GM19351 (cell line): ENCODE data around the gene ADARB1.

ENCODE experiments used
- ATAC-seq: cut with Tn5 transposase; IDR thresholded peaks from one replicate; pipeline ENCODE4 v1.9.1; 2021; ENCODE audit warnings: mild to moderate bottlenecking, moderate library complexity; ENCODE audit not compliant: unreplicated experiment

Gene ADARB1

DNA sequence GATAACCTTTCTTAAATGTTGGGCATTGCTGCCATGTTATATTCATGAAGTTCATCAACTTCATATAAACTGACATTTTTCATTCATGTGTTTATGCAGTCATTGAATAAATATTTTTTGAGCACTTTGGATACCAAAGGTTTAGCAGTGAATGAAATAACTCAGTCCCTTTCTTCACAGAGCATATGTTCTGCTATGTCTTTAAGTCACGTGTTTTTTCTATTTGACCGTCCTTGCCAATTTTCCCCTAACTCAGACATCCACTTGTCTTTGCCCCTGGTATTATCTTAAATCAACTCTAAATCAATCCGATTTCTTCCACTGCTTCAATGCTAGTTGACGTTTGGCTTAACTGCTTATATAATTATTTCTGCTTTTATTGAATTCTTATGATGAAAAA is 16.6 kb downstream of the ADARB1 start:
- no peak for ATAC-seq

DNA sequence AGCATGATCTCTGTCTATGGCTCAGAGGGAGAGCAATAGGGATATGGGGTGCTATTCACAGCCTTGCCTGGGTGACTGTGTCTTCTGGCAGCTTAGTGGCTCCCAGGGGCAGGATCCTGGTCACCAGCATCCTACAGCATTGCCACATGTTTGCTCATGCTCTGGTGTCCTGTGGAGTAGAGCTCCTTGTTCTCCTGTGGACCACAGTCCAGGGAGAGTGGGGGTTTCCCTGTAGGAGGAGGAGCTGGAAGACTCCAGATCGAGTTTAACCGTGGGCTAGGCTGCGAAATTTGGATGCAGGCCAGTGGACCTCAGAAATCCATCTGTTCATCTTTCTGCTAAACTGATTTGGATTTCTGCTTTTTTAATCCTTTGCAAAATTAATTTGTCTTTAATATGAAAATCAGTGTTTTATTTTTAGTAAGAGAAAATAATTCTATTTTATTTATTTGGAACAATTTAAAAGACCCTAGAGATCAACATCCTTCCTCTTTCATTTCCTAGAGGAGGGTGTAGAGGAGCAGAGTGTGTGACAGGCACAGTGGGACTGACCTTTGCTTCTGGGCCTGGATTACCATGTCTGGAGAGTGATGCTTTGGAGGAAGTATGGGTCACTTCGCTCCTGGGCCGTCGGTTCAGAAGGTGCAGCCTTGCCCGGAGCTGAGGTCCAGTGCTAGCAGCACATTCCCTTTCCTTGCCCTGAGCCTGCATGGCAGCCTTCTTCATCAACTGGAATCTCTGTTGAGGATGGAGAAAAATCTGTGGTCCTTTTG is 17.4 kb downstream of the ADARB1 start:
- ATAC-seq, result no peak

DNA sequence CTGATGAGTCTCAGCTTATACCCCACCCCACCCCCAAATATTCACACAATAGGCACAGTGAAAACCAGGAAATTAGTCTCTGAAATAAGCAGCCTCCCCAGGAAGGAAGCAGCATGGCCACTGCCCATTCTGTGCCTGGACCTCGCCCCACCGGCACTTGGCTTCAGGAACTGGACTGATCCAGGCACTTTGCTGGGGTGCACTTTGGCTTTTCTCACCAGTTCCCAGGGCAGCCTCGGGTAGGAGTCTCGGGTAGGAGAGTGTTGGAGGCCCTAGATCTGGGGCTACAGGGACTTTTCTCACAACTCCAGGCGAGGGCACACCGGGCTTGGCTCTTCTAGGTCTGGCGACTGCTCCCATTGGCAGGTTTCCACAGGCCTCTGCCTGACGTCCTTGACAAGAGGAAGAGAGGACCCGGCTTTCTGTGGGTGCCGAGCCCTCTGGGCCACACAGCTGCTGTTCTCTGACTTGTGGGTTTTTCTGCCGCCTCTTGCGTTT is 18.7 kb downstream of the ADARB1 start:
- no peak for ATAC-seq

DNA sequence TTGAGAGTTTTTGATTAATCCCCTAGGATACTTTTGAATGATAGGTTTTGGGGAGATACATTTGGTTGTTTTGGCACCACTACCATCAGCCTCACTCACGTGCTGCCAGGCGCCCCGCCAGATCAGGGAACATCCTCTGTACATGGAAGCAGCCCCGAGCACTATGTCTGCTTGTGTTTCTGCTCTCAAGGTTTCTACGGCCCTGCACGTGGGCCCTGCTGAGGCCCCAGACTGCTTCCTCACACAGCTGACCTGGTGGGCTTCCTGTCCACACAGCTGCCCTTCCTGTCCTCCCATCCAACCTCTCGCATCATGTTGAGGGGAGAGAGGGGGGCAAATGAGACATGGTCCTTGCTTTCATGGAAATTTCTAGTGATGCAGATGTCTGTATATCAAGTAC is 20.0 kb downstream of the ADARB1 start:
- no peak for ATAC-seq

DNA sequence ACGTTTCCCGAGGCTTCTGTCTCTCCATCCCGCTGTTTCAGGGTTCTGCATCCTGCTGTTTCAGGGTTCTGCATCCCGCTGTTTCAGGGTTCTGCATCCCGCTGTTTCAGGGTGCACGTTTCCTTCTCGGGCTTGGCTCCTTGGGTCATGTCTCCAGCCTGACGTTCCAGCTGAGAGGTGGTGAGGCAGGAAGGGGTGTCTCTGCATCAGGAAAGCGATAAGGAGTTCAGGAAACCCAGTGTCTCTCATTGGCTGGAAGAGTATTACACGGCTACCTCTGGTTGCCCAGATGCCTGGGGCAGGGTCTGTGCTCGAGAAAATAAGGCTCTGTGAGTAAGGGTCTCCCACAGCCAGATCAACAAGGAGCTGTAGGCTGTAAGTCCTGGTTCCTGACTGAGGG is 21.1 kb downstream of the ADARB1 start:
- no peak for ATAC-seq

DNA sequence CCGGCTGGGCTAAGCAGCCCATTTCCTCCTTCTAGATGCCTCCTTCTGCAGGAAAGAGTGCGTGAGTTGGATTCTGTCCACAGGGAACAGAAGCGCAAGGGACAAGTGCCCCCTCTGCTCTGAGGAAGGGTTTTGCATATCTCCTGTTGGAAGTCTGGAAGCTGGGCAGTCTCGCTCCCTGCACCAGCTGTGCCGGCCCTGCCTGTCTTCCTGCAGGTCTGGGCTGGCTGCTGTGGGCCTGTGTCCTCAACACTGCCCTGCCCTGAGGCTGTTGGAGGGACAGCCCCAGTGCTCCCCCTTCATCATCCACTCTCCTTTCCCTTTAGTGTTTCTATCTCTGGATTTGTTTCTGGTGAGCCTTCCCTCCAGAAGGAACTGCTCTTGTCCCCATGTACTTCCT is 21.8 kb downstream of the ADARB1 start:
- no peak for ATAC-seq

DNA sequence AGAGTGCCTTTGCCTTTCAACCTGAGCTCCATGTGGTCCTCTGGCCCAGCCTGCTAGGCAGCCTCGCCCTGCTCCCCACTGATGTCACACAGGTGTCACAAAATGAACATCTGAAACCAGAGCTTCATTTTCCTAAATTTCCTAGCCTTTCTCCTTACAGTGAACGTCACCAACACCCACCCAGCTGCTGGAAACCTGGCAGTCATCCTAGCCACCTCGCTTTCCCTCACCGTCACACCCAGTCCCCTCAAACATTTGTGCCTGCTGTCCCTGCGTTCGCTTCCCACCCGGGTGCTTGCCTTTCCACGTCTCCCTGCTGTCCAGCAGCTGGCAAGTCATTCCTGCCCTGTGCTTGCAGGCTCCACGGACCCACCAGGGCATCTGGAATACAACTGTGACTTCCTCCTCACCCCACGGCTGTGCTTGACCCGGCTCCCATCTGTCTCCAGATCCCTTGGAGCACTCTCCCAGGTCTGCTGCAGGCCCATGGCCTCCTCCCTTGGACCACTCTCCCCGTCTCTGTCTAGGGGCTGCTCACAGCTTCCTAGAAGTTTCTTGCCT is 23.5 kb downstream of the ADARB1 start:
- ATAC-seq, result no peak

DNA sequence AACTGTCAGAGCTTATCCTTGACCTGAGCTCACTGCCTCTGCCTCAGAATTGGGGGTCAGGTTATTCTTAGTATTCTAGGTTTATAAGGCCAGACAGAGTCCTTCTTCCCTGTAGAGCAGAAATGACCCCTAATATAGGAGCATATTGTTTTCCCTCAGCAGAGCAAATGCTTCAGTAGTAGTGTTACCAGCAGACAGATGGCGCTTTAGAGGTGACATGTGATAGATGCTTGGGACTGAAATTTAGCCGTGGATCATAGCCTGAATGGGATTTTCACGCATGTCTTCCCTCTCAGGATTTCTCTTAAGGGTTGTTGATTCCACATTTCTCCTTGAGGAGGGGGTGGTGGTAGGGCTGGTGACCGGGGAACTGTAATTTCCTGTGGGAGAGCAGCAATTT is 24.5 kb downstream of the ADARB1 start:
- ATAC-seq, result no peak

DNA sequence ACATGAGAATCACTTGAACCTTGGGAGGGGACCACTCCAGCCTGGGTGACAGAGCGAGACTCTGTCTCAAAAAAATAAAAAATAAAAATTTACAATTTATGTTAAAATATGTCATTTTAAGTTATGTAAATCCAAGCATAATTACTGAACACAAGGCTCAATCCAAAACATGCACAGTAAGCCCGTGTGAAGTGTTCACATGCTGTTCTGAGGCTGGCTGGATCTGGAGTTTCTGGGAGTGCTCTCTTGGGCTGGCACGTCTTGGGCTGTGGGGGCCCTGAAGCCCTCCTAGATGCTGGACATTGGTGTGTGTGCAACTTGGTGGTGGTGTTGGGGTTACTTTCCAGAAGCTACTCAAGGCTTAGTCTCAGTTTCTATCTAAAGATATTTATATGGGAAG is 25.2 kb downstream of the ADARB1 start:
- no peak for ATAC-seq

DNA sequence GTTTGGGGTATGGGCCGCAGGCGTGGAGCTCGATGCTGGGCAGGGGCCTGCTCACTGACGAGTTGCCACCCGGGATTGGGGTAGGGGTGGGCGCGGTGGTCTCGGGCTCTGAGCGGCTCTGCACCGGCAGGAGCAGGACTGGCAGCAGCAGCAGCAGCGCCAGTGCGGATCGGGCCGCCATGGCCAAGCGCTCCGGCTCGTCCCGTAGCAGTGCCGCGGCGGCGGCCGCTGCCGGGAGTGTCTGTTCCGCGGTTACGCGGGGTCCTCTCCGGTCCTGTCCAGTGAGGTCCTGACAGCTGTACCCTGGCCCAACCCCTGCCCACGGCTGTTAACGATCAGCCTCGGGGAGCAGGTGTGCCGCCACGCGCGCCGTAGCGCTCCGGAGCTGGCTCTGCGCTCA is 26.5 kb downstream of the ADARB1 start:
- ATAC-seq, result no peak

DNA sequence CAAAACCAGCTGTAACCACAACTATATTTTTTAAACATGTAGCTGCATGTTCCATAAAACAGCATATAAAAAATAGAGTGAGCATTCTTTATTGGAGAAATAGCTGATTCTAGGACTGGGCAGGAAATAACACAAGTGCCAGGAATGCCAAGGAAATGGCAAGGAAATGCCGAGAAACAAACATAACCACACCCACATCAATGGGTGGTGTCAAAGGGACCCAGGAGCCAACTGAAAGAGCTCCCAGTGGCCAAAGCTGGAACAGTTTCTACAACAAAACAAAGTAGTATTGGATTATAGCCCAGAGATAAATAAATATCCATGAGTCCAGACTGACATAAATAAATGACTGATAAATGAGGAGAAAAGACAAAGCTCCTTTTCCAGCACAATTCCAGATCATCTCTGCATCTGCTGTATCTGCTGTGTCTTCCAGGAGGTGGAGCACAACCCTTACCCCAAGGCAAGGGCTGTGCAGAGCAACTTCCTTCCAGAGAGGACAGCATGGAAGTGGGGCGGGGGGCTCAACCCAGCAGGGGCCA is 28.1 kb downstream of the ADARB1 start:
- ATAC-seq, result no peak

DNA sequence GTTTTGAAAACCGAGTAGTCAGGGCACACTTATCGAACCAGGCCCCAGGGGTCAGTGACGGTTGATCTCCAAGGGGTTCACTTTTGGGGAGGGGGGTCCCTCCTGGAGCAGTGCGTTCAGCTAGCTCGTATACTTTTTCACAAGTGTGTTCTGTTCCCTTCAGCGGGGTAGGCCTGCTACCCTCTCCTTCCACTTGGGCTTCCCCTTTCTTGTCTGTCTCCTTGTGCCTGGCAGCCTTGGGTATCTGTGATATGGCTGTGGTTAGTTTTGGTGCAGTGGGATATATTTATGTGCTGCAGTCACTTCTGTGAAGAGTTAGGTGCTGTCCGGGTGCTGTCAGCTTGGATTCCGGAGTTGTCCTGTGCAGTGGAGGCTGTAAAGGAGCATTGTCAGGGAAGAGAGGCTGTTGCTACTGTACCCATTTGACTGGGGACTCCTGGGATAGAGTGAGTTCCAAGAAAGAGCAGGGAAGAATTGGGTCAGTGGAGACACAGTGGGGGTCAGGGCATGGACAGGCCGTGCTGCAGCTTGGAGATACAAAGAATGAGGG is 29.7 kb downstream of the ADARB1 start:
- ATAC-seq, result no peak

DNA sequence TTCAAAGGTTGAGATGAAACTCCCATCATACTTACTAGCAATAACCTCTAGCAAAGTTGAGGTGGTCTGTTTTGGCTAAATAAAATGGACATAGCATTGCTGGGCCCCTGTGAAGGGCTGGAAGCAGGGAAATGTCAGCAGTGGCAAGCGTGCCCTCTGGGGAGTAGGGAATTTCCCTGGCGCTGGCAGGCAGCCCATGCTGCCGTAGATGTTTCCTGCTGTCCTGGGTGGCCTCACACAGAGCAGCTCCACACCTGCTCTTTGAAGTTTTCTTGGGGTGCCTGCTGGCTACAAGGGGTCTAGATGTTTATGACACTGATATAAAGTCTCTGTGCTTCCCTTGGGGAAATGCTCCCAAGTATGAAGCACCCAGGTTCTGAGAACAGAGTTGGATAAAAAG is 30.2 kb downstream of the ADARB1 start:
- ATAC-seq, result no peak

DNA sequence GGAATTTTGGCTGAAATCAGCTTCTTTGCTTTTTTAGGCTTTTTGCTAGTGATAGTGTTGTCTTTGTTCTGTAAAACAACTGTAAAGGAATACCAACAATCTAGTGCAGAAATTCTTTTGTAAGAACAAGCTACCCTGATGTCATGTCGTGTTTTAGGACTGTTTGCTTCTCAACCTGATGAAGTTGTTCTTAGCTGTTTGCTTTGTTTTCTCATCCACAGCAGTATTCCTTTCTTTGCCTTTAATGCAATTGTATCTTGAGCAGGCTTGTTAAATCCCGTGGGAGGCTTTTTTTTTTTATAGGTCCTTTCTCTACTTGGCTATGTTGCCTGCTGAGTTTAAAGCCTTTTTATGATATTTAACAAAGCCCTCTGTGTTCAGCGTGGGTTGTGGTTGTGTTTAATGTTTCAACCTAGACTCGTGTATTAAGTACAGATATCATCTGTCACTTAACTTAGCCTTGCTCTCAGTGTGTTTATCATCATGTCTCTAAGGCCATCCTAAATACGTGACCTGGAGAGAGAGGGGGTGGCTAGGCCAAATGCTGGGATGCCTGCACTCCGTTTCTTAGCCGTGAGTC is 31.6 kb downstream of the ADARB1 start:
- ATAC-seq, result no peak

DNA sequence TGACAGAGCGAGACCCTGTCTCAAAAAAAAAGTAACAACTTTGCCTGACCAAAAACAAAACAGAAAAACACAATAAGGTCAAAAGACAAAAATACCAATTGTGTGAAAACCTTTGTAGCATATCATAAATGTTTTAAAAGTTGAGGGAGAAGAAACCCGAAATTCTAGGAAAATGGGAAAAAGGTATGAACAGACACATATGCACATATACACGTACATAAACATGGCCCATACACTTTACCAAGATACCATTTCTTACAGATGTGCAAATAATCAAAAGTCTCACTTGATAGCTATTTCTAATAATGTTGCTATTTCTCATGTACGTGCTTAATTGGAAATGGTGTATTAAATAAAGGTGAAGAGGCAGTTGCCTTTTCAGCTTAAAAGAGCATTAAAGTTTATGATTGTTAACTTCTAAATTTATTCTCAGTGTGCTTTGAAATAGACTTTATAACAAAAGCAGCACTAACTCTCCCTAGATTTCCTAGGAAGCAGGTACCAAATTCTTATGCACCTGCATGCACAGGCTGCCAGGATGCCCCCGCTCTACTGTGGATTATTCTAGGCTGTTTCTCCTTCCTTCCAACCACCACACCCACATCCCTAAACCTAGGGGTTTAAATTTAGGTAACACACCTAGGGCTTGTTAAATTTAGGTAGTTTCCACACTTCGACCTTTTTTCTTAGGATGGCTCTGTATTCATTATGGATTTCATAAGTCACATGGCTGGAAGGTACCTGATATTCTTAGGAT is 33.8 kb downstream of the ADARB1 start:
- no peak for ATAC-seq

DNA sequence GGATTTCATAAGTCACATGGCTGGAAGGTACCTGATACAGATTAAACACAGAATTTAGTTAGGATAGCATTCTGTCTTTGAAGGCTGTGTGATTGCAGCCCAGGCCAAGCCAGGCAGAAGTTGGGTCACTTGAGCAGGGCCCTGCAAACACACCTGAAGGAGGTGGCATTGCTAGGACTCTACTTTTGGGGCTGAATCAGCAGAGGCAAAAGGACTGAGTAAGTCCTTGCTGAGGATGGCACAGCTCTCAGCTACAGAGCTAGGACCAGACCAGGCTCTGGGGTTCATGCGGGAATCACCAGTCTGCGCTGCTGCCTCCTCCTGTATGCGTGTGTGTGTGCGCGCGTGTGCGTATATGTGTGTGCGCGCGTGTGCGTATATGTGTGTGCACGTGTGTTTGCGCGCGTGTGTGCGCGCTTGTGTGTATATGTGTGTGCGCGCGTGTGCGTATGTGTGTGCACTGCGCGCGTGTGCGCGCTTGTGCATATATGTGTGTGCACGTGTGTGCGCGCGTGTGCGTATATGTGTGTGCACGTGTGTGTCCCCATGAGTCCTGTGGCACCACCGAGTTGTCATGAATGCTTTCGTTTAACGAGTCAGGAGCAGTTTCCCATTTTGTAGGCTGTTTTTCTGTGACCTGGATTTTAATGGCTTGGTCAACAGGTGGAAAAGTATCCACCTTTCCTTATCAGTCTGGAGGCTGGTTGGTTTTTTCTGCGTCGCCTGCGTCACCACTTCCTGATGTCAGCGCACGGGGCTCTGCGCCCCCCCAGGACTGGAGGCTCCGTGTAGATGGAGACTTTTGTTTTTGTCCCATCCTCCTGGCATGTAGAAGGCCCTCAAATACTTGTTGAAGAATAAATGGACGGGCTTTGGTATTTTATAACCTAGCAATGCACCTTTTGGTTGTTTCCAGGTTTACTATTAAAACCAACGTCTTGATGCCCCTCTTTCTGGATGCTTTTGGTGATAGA is 34.7 kb downstream of the ADARB1 start:
- ATAC-seq, result no peak

DNA sequence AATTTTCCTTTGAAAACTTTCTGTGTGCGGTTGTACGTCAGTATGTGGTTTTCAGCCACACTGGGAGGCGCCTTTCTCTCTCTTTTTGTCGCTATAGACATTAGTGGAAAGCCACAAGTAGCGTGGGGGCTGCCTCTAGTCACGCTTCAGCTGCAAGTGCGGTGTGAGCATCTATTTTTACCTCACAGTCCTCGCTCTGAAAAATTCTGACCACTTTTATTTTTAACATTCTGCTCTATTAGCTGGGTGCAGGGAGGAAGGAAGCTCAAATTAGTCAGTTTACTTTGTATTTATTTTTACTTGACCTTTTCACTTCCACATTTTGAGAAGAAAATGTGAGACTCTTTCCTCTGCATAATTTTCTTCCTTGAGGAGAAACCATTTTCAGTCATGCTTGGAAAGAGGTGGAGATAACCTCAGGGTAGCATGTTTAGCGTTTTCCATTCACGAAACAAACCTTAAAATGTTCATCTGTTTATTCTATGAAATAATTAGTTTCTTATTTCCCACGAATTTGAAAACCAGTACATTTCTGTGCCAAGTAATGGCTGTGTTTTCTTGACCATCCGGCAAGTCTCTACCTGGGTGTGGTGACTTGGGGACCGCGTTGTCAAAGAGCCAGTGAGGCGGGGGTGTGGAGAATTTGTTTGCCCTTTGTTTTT is 35.6 kb downstream of the ADARB1 start:
- ATAC-seq, result peak; percentile 84

DNA sequence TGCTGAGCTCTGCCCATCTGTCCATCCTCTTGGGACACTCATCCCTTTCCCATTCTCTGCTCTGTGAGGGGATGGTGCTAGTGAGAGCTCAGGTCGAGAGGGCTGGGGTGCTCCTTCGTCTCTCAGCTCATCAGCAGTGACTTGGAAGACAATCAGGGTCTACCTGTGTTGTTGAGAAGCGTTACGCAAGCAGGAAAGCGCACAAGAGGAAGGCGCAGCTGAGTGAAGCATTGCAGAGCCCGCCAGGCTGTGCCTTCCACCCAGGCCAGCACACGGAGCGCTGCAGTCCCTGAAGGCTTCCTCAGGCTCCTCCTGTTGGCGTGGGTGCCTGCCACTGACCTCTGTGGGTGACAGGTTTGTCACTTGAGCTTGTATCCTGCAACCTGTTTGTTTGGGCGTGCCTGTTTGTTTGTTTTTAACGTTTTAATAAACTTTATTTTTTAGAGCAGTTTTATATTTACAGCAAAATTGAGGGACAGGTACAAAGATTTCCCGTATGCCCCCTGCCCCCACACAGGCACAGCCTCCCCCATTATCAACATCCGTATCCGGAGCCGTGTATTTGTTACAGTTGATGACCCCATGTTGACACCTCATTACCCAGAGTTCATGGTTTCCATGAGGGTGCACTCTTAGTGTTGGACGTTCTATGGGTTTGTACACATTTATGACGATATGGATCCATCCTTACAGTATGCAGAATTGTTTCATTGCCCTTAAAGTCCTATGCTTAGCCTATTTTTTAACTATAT is 36.7 kb downstream of the ADARB1 start:
- ATAC-seq, result no peak

DNA sequence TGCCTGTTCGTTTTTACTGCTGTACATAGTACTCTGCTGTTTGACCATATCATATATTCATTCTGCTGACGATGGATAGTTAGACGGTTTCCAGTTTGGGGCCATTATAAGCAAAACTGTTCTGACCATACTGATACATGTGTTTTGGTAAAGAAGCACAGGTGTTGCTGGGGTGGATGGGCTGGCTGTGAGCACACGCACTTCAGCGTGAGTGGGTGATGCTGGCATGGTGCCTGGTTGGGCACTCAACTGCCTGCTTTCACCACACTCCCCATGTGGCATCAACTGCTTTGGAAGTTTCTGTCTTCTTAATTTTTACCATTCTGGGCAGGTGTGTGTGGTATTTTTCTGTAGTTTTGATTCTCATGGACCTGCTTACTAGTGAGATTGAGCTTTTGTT is 37.3 kb downstream of the ADARB1 start:
- no peak for ATAC-seq
